CD14-positive monocyte (primary cell): Measurements from ENCODE around the gene HIPK1. TPM values are rescaled to one million over a fixed set of nuclear protein-coding genes. Genes with fewer than 3 reads are reported as not detected.

Experiments used
- DNase-seq, 3 donors: peaks; one replicate each; pipeline ENCODE4 v3.0.0-alpha.2; 2011 to 2022
- H2AFZ ChIP-seq: 2 replicates; pipeline ENCODE4 v1.6.0; 2012; ENCODE audit warnings: mild to moderate bottlenecking, low read depth, low read length, inconsistent platforms; ENCODE audit not compliant: insufficient read depth, poor library complexity, severe bottlenecking
- H3K27ac ChIP-seq, 2 donors: 1 replicate in 1 of 2; 2 replicates in 1 of 2; pipeline ENCODE4 v1.5.1; 2012 to 2013; ENCODE audit warnings: low read length in 2 of 2, control low read depth in 1 of 2, inconsistent platforms in 1 of 2, low read depth in 1 of 2, mild to moderate bottlenecking in 1 of 2
- H3K27me3 ChIP-seq, 2 donors: one replicate each; pipeline versions ENCODE4 v1.6.0 to v1.6.1; 2011 to 2013; ENCODE audit warnings: low read length in 2 of 2; ENCODE audit not compliant: control insufficient read depth in 2 of 2, insufficient read depth in 2 of 2
- H3K36me3 ChIP-seq, 2 donors: replicated peaks in 1 of 2; 1 replicate in 1 of 2; 2 replicates in 1 of 2; pipeline versions ENCODE4 v1.5.1 to v1.6.1; 2012 to 2013; ENCODE audit warnings: low read length in 2 of 2, control low read depth in 1 of 2, inconsistent platforms in 1 of 2, mild to moderate bottlenecking in 1 of 2; ENCODE audit not compliant: insufficient read depth in 2 of 2, control insufficient read depth in 1 of 2
- H3K4me1 ChIP-seq, 2 donors: 1 replicate in 1 of 2; 2 replicates in 1 of 2; pipeline versions ENCODE4 v1.5.1 to v1.6.1; 2012 to 2013; ENCODE audit warnings: low read length in 2 of 2, control low read depth in 1 of 2, inconsistent platforms in 1 of 2, mild to moderate bottlenecking in 1 of 2, moderate library complexity in 1 of 2; ENCODE audit not compliant: insufficient read depth in 2 of 2, control insufficient read depth in 1 of 2
- H3K4me2 ChIP-seq: replicated peaks from 2 replicates; pipeline ENCODE3; 2012; ENCODE audit warnings: low read length, moderate library complexity, mild to moderate bottlenecking; ENCODE audit not compliant: poor library complexity, severe bottlenecking; ENCODE audit errors: extremely low read depth
- H3K4me3 ChIP-seq, 3 experiments: fragments of 200-600 bp in 1 of 3; sonication (generic) in 1 of 3; replicated peaks in 1 of 3; 1 replicate in 2 of 3; 2 replicates in 1 of 3; pipeline ENCODE4 v1.5.1; 2011 to 2013; ENCODE audit warnings: low read length in 3 of 3, mild to moderate bottlenecking in 3 of 3, control low read depth in 2 of 3, low read depth in 2 of 3, inconsistent platforms in 1 of 3, moderate library complexity in 1 of 3
- H3K79me2 ChIP-seq: 2 replicates; pipeline ENCODE4 v1.6.0; 2012; ENCODE audit warnings: mild to moderate bottlenecking, control low read depth, inconsistent platforms, low read length, moderate library complexity; ENCODE audit not compliant: insufficient read depth
- H3K9ac ChIP-seq: 2 replicates; pipeline ENCODE4 v1.6.0; 2017; ENCODE audit warnings: low read length, mild to moderate bottlenecking; ENCODE audit not compliant: insufficient read depth, poor library complexity, severe bottlenecking
- H3K9me3 ChIP-seq, 2 donors: replicated peaks in 1 of 2; 1 replicate in 1 of 2; 2 replicates in 1 of 2; pipeline versions ENCODE4 v1.5.1 to v1.6.1; 2012 to 2013; ENCODE audit warnings: low read length in 2 of 2, control low read depth in 1 of 2; ENCODE audit not compliant: control insufficient read depth in 1 of 2, insufficient read depth in 1 of 2
- H4K20me1 ChIP-seq: 2 replicates; pipeline ENCODE4 v1.6.0; 2012; ENCODE audit warnings: mild to moderate bottlenecking, low read length, control low read depth, moderate library complexity; ENCODE audit not compliant: insufficient read depth
- H3K27ac Mint-ChIP-seq, 7 donors: one replicate each; pipeline ENCODE4 v1.8.0; 2020; ENCODE audit warnings: mild to moderate bottlenecking in 7 of 7, mixed read lengths in 7 of 7, moderate library complexity in 6 of 7, inconsistent platforms in 2 of 7
- H3K27me3 Mint-ChIP-seq, 3 donors: one replicate each; pipeline ENCODE4 v1.8.0; 2021 to 2022; ENCODE audit warnings: low read depth in 3 of 3, mild to moderate bottlenecking in 3 of 3, mixed read lengths in 3 of 3, moderate library complexity in 3 of 3, inconsistent platforms in 1 of 3
- H3K36me3 Mint-ChIP-seq, 2 donors: one replicate each; pipeline ENCODE4 v1.8.0; 2020; ENCODE audit warnings: mixed read lengths in 2 of 2, inconsistent platforms in 1 of 2, mild to moderate bottlenecking in 1 of 2
- H3K4me1 Mint-ChIP-seq: one replicate; pipeline ENCODE4 v1.8.0; 2020; ENCODE audit warnings: mild to moderate bottlenecking, mixed read lengths
- H3K4me3 Mint-ChIP-seq, 2 donors: one replicate each; pipeline ENCODE4 v1.8.0; 2020; ENCODE audit warnings: mild to moderate bottlenecking in 2 of 2, mixed read lengths in 2 of 2, moderate library complexity in 1 of 2
- H3K9me3 Mint-ChIP-seq, 7 donors: one replicate each; pipeline ENCODE4 v1.8.0; 2020 to 2022; ENCODE audit warnings: mixed read lengths in 7 of 7, mild to moderate bottlenecking in 6 of 7, moderate library complexity in 6 of 7, inconsistent platforms in 2 of 7
- WGBS: methylation state at CpG from one replicate; pipeline ENCODE4 v1.1.5; 2013; ENCODE audit warnings: missing lambda C conversion rate; ENCODE audit not compliant: insufficient coverage; 5-methylcytosine and 5-hydroxymethylcytosine counted together
- intact Hi-C, 2 donors: fragments of 100-400 bp; cut with micrococcal nuclease; formaldehyde crosslinking; loops; one replicate each; pipeline versions ENCODE4 v1.15.0 to v1.15.1; 2023
- polyA plus RNA-seq, 3 donors: library from polyadenylated mRNA; depleted of rRNA in 1 of 3; unstranded in 2 of 3; stranded (reverse) in 1 of 3; fragments of 300-500 nt in 2 of 3; fragments of >200 nt in 1 of 3; fragmentation: Illumina TruSeq in 2 of 3; gene quantifications; 1 replicate in 2 of 3; 2 replicates in 1 of 3; pipeline ENCODE4 v1.2.3, GENCODE V29; 2012 to 2021
- TF ChIP-seq, protein P1 (sequence below): fragments of 200-600 bp; IDR thresholded peaks from one replicate; pipeline ENCODE4 v1.8.0; 2022; ENCODE audit warnings: antibody characterized with exemption, mild to moderate bottlenecking

Gene HIPK1
- polyA plus RNA-seq, 3 donors = 10.1 to 57.2 (median 14.8) TPM

DNA sequence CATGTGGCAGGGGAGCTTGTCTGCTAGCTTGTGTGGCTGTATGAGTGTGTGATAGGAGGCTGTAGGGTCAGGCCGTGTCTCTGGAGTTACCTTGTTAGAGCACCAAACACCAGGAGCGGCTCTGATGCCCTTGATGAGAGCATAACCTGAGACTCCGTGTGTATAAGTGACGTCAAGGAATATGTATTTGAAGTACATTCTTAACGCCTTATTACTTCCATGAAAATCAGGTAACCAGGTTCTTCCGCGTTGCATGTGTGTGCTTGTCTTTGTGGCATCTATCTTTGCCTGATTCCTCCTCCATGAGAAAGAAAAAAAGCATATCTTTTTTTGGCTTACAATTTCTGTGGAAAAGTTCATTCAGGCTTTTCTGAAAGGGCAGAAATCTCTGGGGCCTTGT lies 54.7 kb downstream of the HIPK1 start:
- Mint-ChIP-seq H3K27ac (no peak overlapping the region), H3K4me1 (peaks cover 40% of the 10 kb centered on the region), H3K9me3 (peaks cover 0 to 18% (median 8%) of the 10 kb centered on the region in 7 donors), H3K36me3 (peaks cover 12 to 18% of the 10 kb centered on the region in 2 donors), H3K4me3 (no peak overlapping the region), H3K27me3 (peaks cover 11 to 16% (median 15%) of the 10 kb centered on the region in 3 donors)
- no peak for DNase-seq
- no peaks in the 10 kb centered on the region for H4K20me1 ChIP-seq
- intact Hi-C loops = no loop called here
- H3K9ac ChIP-seq = no peak overlapping the region
- no peaks in the 10 kb centered on the region for H3K27me3 ChIP-seq
- no peak overlapping the region for H3K27ac ChIP-seq
- no peaks in the 10 kb centered on the region for H3K79me2 ChIP-seq
- WGBS = 100% methylated on average over 4 of the region's 7 CpGs
- H3K9me3 ChIP-seq = peaks cover 1 to 19% of the 10 kb centered on the region in 2 donors
- H3K36me3 ChIP-seq = peaks cover 0 to 4% of the 10 kb centered on the region in 2 donors
- no peak overlapping the region for H3K4me2 ChIP-seq
- no peak overlapping the region for H2AFZ ChIP-seq
- H3K4me1 ChIP-seq = peaks cover 25 to 27% of the 10 kb centered on the region in 2 donors
- no peak overlapping the region for H3K4me3 ChIP-seq
- TF ChIP-seq, protein P1, sequence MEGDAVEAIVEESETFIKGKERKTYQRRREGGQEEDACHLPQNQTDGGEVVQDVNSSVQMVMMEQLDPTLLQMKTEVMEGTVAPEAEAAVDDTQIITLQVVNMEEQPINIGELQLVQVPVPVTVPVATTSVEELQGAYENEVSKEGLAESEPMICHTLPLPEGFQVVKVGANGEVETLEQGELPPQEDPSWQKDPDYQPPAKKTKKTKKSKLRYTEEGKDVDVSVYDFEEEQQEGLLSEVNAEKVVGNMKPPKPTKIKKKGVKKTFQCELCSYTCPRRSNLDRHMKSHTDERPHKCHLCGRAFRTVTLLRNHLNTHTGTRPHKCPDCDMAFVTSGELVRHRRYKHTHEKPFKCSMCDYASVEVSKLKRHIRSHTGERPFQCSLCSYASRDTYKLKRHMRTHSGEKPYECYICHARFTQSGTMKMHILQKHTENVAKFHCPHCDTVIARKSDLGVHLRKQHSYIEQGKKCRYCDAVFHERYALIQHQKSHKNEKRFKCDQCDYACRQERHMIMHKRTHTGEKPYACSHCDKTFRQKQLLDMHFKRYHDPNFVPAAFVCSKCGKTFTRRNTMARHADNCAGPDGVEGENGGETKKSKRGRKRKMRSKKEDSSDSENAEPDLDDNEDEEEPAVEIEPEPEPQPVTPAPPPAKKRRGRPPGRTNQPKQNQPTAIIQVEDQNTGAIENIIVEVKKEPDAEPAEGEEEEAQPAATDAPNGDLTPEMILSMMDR = no peak

DNA sequence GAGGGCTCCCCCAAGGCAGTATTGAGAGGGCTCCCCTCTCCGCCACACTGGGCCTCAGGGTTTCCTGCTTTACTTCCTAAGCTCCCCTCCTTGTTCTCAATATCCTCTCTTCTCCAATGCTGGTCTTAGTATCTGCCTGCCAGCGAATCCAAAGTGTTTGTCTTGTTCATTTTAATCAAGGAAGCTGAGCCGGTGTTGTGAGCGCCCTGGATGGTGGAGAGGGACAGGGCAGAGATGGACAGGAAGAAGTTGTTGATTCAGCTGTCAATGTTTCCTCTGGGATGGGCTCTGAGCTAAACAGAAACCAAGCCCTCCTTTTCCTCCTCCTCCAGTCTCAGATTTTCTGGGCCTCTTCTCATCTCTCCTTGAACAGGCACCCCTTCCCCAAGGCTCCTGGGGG lies 55.6 kb downstream of the HIPK1 start:
- Histone ChIP-seq H3K4me2 (no peak overlapping the region), H3K4me1 (peaks cover 17 to 20% of the 10 kb centered on the region in 2 donors)
- WGBS = 42% methylated on average over 4 of the region's 4 CpGs

More for the DNA sequence above, 55.6 kb downstream of the HIPK1 start:
- H3K27me3 Mint-ChIP-seq = peaks cover 11 to 17% (median 16%) of the 10 kb centered on the region in 3 donors
- H3K79me2 ChIP-seq = no peaks in the 10 kb centered on the region
- no peak overlapping the region for H3K9ac ChIP-seq
- no peaks in the 10 kb centered on the region for H4K20me1 ChIP-seq
- intact Hi-C loops = no loop called here
- peaks cover 0 to 4% of the 10 kb centered on the region in 2 donors for H3K36me3 ChIP-seq
- TF ChIP-seq, protein P1 = no peak
- peaks cover 6 to 26% of the 10 kb centered on the region in 2 donors for H3K9me3 ChIP-seq
- peaks cover 12 to 18% of the 10 kb centered on the region in 2 donors for H3K36me3 Mint-ChIP-seq
- DNase-seq = no peak
- H2AFZ ChIP-seq = no peak overlapping the region
- no peak overlapping the region for H3K27ac ChIP-seq
- no peak overlapping the region for H3K4me3 ChIP-seq
- H3K4me1 Mint-ChIP-seq = peaks cover 32% of the 10 kb centered on the region
- no peak overlapping the region for H3K4me3 Mint-ChIP-seq
- H3K27ac Mint-ChIP-seq = no peak overlapping the region
- peaks cover 3 to 27% (median 17%) of the 10 kb centered on the region in 7 donors for H3K9me3 Mint-ChIP-seq
- no peaks in the 10 kb centered on the region for H3K27me3 ChIP-seq
